ENCODE results near the gene SRGAP3.

DNA sequence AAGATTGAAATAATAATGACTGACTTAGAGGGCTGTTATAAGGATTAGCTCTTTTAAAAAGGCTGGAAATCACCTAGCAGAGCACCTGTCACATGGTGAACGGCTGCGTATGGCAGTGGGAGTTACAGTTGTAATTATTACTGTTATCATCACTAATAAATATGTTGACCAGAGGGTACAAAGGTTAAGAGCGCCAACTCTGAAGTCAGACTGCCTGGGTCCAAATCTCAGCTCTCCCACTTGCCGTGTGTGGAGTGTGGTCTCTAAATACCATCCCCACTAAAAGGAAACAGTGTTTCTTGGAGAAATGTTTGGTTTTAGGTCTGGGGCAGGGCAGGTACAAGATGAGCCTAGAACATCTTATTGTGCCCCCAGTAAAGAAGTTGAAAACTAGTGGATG is 280.2 kb downstream of the SRGAP3 start:
- TF ChIP-seq, protein P1, sequence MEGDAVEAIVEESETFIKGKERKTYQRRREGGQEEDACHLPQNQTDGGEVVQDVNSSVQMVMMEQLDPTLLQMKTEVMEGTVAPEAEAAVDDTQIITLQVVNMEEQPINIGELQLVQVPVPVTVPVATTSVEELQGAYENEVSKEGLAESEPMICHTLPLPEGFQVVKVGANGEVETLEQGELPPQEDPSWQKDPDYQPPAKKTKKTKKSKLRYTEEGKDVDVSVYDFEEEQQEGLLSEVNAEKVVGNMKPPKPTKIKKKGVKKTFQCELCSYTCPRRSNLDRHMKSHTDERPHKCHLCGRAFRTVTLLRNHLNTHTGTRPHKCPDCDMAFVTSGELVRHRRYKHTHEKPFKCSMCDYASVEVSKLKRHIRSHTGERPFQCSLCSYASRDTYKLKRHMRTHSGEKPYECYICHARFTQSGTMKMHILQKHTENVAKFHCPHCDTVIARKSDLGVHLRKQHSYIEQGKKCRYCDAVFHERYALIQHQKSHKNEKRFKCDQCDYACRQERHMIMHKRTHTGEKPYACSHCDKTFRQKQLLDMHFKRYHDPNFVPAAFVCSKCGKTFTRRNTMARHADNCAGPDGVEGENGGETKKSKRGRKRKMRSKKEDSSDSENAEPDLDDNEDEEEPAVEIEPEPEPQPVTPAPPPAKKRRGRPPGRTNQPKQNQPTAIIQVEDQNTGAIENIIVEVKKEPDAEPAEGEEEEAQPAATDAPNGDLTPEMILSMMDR (conservative IDR thresholded peaks at IDR 0.05; ENCODE audit: low read length): no peak
- no peak for TF ChIP-seq EZH2phosphoT487 (IDR thresholded peaks at IDR 0.05; ENCODE audit: borderline replicate concordance)

Data from Loucy (cell line).